Pancreas (tissue), 10 donors: Measurements from ENCODE around the gene GSK3A. TPM values are rescaled to one million over a fixed set of nuclear protein-coding genes. Genes with fewer than 3 reads are reported as not detected.

Experiments
- ATAC-seq, 4 donors: fragments of 200-7000 bp; cut with Tn5 transposase; one replicate each; pipeline versions ENCODE4 v1.8.0 to v1.9.1; 2020; ENCODE audit warnings: mild to moderate bottlenecking in 4 of 4, moderate library complexity in 4 of 4
- DNase-seq, 6 donors: peaks; one replicate each; pipeline ENCODE4 v3.0.0-alpha.2; 2020
- FAIRE-seq: peaks from 2 replicates; lab custom pipeline; 2012; peaks lifted over from hg19 to GRCh38; lab: Jason Lieb, UNC
- H3K27ac ChIP-seq, 4 donors: fragments of 200-600 bp; sonication (generic); 1 replicate in 3 of 4; 2 replicates in 1 of 4; pipeline versions ENCODE4 v1.5.0 to v1.8.0; 2020
- H3K27me3 ChIP-seq, 4 donors: fragments of 200-600 bp; one replicate each; pipeline ENCODE4 v1.8.0; 2021
- H3K36me3 ChIP-seq, 3 donors: fragments of 200-600 bp; sonication (generic) in 1 of 3; one replicate each; pipeline versions ENCODE4 v1.5.0 to v1.8.0; 2020 to 2021
- H3K4me1 ChIP-seq, 3 donors: fragments of 200-600 bp; one replicate each; pipeline ENCODE4 v1.8.0; 2021
- H3K4me3 ChIP-seq, 4 donors: fragments of 200-600 bp; sonication (generic) in 2 of 4; one replicate each; pipeline versions ENCODE4 v1.5.0 to v1.8.0; 2020 to 2021
- H3K9me3 ChIP-seq, 4 donors: fragments of 200-600 bp; one replicate each; pipeline ENCODE4 v1.8.0; 2021
- CTCF ChIP-seq, 4 donors: fragments of 200-600 bp; sonication (generic) in 3 of 4; IDR thresholded peaks; one replicate each; pipeline versions ENCODE4 v1.5.0 to v1.8.0; 2021; ENCODE audit warnings: antibody characterized with exemption in 4 of 4
- WGBS, 2 donors: extraction: QIAGEN DNeasy Blood & Tissue Kit; methylation state at CpG; one replicate each; pipeline ENCODE4 v1.1.7; 2013; 5-methylcytosine and 5-hydroxymethylcytosine counted together
- intact Hi-C, 3 donors: fragments of 100-400 bp; cut with DNase I; formaldehyde crosslinking; loops; one replicate each; pipeline versions ENCODE4 v1.11.1 to v1.14.2; 2022
- polyA plus RNA-seq, 2 donors: library from polyadenylated mRNA; stranded (reverse); fragments of 200-250 nt; gene quantifications; one replicate each; pipeline ENCODE4 v1.2.3, GENCODE V29; 2013
- total RNA-seq, 6 donors: library from RNA; stranded (reverse); fragmentation: NEBNext Ultra II Directional in 4 of 6; extraction: Animal tissue kit (Norgen Biotek cat#: 25700) in 4 of 6; gene quantifications; one replicate each; pipeline versions ENCODE4 v1.2.1 to v1.2.4, GENCODE V29; 2021 to 2023
- donor health status: healthy with polysubstance abuse.
- donor health status: DM: no; HTN: no; CAD: no; lungs with moderate emphysema.
- donor health status: DM: no; HTN: no; CAD: no.
- donor health status: control.
- donor health status: control.
- donor health status: Bipolar disorder and iron deficiency.
- donor health status: DM: yes; HTN: yes; CAD: no.
- donor health status: DM: no; HTN: no; CAD: no.
- donor health status: DM: no; HTN: no; CAD: no.
- donor health status: DM: yes; HTN: yes; CAD: no.

GSK3A gene
- total and polyA plus RNA-seq, 8 donors, result 9.9 to 27.6 (median 15.9) TPM

GRCh38 chr19:42199440-42200115 lies 42.8 kb downstream of the GSK3A start:
- H3K9me3 ChIP-seq, result no peaks in the 10 kb centered on the region
- H3K27ac ChIP-seq, result peak overlapping the region in 1 of 4 donors; percentile 4
- 89% methylated on average over 30 to 32 of the region's 32 CpGs for WGBS, 2 donors
- intact Hi-C loops, result no loop called here
- no peaks in the 10 kb centered on the region for H3K27me3 ChIP-seq
- peak in 3 of 4 donors; percentile 17 to 28 (median 20) for ATAC-seq
- peaks cover 0 to 5% (median 0%) of the 10 kb centered on the region in 3 donors for H3K4me1 ChIP-seq
- peak in 1 of 6 donors; percentile 68 for DNase-seq
- H3K4me3 ChIP-seq, result no peak overlapping the region
- H3K36me3 ChIP-seq, result peaks cover 0 to 30% (median 15%) of the 10 kb centered on the region in 3 donors
- TF ChIP-seq CTCF (IDR thresholded peaks at IDR 0.05), result no peak
- FAIRE-seq, result no peak

- FAIRE-seq, result no peak
- 79 to 81% methylated on average over 5 to 7 of the region's 7 CpGs for WGBS, 2 donors
- no peak for TF ChIP-seq CTCF (IDR thresholded peaks at IDR 0.05)
- Histone ChIP-seq H3K9me3 (no peaks in the 10 kb centered on the region), H3K27ac (no peak overlapping the region), H3K36me3 (peaks cover 0 to 24% (median 11%) of the 10 kb centered on the region in 3 donors), H3K4me1 (peaks cover 0 to 5% (median 0%) of the 10 kb centered on the region in 3 donors), H3K27me3 (no peaks in the 10 kb centered on the region), H3K4me3 (no peak overlapping the region)
- no peak for DNase-seq
- intact Hi-C loops, result no loop called here
- peak in 2 of 4 donors; percentile 9 to 10 for ATAC-seq
These were observed 43.5 kb downstream of the GSK3A start for GRCh38 chr19:42198676-42199439.

GRCh38 chr19:42197375-42197817 lies 45.0 kb downstream of the GSK3A start:
- no peaks in the 10 kb centered on the region for H3K9me3 ChIP-seq
- DNase-seq, result no peak
- FAIRE-seq, result no peak
- 55 to 56% methylated on average over 5 of the region's 5 CpGs for WGBS, 2 donors
- intact Hi-C loops, result no loop called here
- H3K27ac ChIP-seq, result no peak overlapping the region
- peaks cover 0 to 5% (median 0%) of the 10 kb centered on the region in 3 donors for H3K4me1 ChIP-seq
- no peak overlapping the region for H3K4me3 ChIP-seq
- TF ChIP-seq CTCF (IDR thresholded peaks at IDR 0.05), result no peak
- no peaks in the 10 kb centered on the region for H3K27me3 ChIP-seq
- ATAC-seq, result no peak
- peaks cover 0 to 18% (median 11%) of the 10 kb centered on the region in 3 donors for H3K36me3 ChIP-seq

- FAIRE-seq (no peak), ATAC-seq (no peak), DNase-seq (no peak)
- Histone ChIP-seq H3K9me3 (no peaks in the 10 kb centered on the region), H3K4me1 (peaks cover 0 to 5% (median 0%) of the 10 kb centered on the region in 3 donors), H3K36me3 (peaks cover 0 to 18% (median 8%) of the 10 kb centered on the region in 3 donors), H3K27ac (no peak overlapping the region), H3K27me3 (no peaks in the 10 kb centered on the region), H3K4me3 (no peak overlapping the region)
- TF ChIP-seq CTCF (IDR thresholded peaks at IDR 0.05), result no peak
- 89 to 92% methylated on average over 47 of the region's 47 CpGs for WGBS, 2 donors
- intact Hi-C loops, result no loop called here
These were observed 46.1 kb downstream of the GSK3A start for GRCh38 chr19:42196011-42197001.
